ENCODE results near the gene DAB2IP.

- TF ChIP-seq CTCF (IDR thresholded peaks at IDR 0.05; ENCODE audit: insufficient read depth, low read length, poor library complexity, severe bottlenecking) (no peak), EZH2phosphoT487 (conservative IDR thresholded peaks at IDR 0.05; ENCODE audit: low read length) (no peak)
Observed at GRCh38 chr9:121683652-121684051, 32.2 kb downstream of the DAB2IP start.
